Measurements from ENCODE around the gene TBC1D22A. TPM values are rescaled to one million over a fixed set of nuclear protein-coding genes. Genes with fewer than 3 reads are reported as not detected.

TBC1D22A gene
- total RNA-seq, 3 donors from 2014 or later = 19.0 to 23.6 (median 23.6) TPM

GRCh38 chr22:46881373-46882118 is 119.1 kb downstream of the TBC1D22A start:
- no peaks in the 10 kb centered on the region for H3K36me3 ChIP-seq
- no peak overlapping the region for H3K4me3 ChIP-seq
- intact Hi-C loops (cut with DNase I; ENCODE audit: low total_unique reads) = no loop called here
- H3K9me3 ChIP-seq = no peaks in the 10 kb centered on the region
- DNase-seq (ENCODE audit: low spot score in 2 of 2) = no peak
- no peaks in the 10 kb centered on the region for H3K4me1 ChIP-seq
- TF ChIP-seq CTCF (IDR thresholded peaks at IDR 0.05) (no peak), POLR2A (IDR thresholded peaks at IDR 0.05) (no peak), POLR2AphosphoS5 (IDR thresholded peaks at IDR 0.05) (no peak)
- no peaks in the 10 kb centered on the region for H3K27me3 ChIP-seq
- no peak overlapping the region for H3K27ac ChIP-seq

GRCh38 chr22:46883092-46883910 is 120.9 kb downstream of the TBC1D22A start:
- intact Hi-C loops (cut with DNase I; ENCODE audit: low total_unique reads) = no loop called here
- H3K27ac ChIP-seq = no peak overlapping the region

GRCh38 chr22:46884365-46884764 is 121.9 kb downstream of the TBC1D22A start:
- TF ChIP-seq CTCF (IDR thresholded peaks at IDR 0.05) (no peak), POLR2AphosphoS5 (IDR thresholded peaks at IDR 0.05) (no peak), POLR2A (IDR thresholded peaks at IDR 0.05) (no peak)
- Histone ChIP-seq H3K27ac (no peak overlapping the region), H3K4me1 (no peaks in the 10 kb centered on the region), H3K36me3 (no peaks in the 10 kb centered on the region), H3K9me3 (no peaks in the 10 kb centered on the region), H3K4me3 (no peak overlapping the region), H3K27me3 (no peaks in the 10 kb centered on the region)
- intact Hi-C loops (cut with DNase I; ENCODE audit: low total_unique reads) = no loop called here
- no peak for DNase-seq (ENCODE audit: low spot score in 2 of 2)

More at GRCh38 chr22:46883092-46883910, 120.9 kb downstream of the TBC1D22A start:
- Histone ChIP-seq H3K9me3 (no peaks in the 10 kb centered on the region), H3K4me3 (no peak overlapping the region), H3K4me1 (no peaks in the 10 kb centered on the region), H3K36me3 (no peaks in the 10 kb centered on the region), H3K27me3 (no peaks in the 10 kb centered on the region)
- TF ChIP-seq POLR2A (IDR thresholded peaks at IDR 0.05) = no peak
- TF ChIP-seq CTCF (IDR thresholded peaks at IDR 0.05) = no peak
- TF ChIP-seq POLR2AphosphoS5 (IDR thresholded peaks at IDR 0.05) = no peak
- DNase-seq (ENCODE audit: low spot score in 2 of 2) = no peak

- no peak overlapping the region for H3K27ac ChIP-seq
- no peaks in the 10 kb centered on the region for H3K27me3 ChIP-seq
- no peaks in the 10 kb centered on the region for H3K4me1 ChIP-seq
- H3K4me3 ChIP-seq = no peak overlapping the region
- H3K9me3 ChIP-seq = no peaks in the 10 kb centered on the region
- no peak for TF ChIP-seq POLR2A (IDR thresholded peaks at IDR 0.05)
- no peak for TF ChIP-seq POLR2AphosphoS5 (IDR thresholded peaks at IDR 0.05)
- no peak for TF ChIP-seq CTCF (IDR thresholded peaks at IDR 0.05)
- no peaks in the 10 kb centered on the region for H3K36me3 ChIP-seq
- intact Hi-C loops (cut with DNase I; ENCODE audit: low total_unique reads) = no loop called here
- no peak for DNase-seq (ENCODE audit: low spot score in 2 of 2)
Measured at GRCh38 chr22:46887978-46888377, 125.5 kb downstream of the TBC1D22A start.

GRCh38 chr22:46890819-46891218 is 128.4 kb downstream of the TBC1D22A start:
- Histone ChIP-seq H3K4me1 (no peaks in the 10 kb centered on the region), H3K36me3 (no peaks in the 10 kb centered on the region), H3K27ac (no peak overlapping the region), H3K4me3 (no peak overlapping the region), H3K27me3 (no peaks in the 10 kb centered on the region), H3K9me3 (no peaks in the 10 kb centered on the region)
- intact Hi-C loops (cut with DNase I; ENCODE audit: low total_unique reads) = no loop called here
- TF ChIP-seq CTCF (IDR thresholded peaks at IDR 0.05) (no peak), POLR2A (IDR thresholded peaks at IDR 0.05) (no peak), POLR2AphosphoS5 (IDR thresholded peaks at IDR 0.05) (no peak)
- DNase-seq (ENCODE audit: low spot score in 2 of 2) = no peak
